ENCODE results near the gene SESTD1.

SESTD1 gene

GRCh38 chr2:179170901-179171300 is 93.7 kb downstream of the SESTD1 start:
- Mint-ChIP-seq H3K27ac (no peak overlapping the region), H3K9me3 (no peaks in the 10 kb centered on the region), H3K4me1 (no peaks in the 10 kb centered on the region), H3K4me3 (no peak overlapping the region), H3K36me3 (peaks cover 15% of the 10 kb centered on the region), H3K27me3 (no peaks in the 10 kb centered on the region)
- DNase-seq: no peak
- CTCF ChIA-PET: no interaction called here

- no peak for DNase-seq
- Mint-ChIP-seq H3K27ac (no peak overlapping the region), H3K9me3 (no peaks in the 10 kb centered on the region), H3K4me3 (no peak overlapping the region), H3K4me1 (no peaks in the 10 kb centered on the region), H3K36me3 (peaks cover 10% of the 10 kb centered on the region), H3K27me3 (no peaks in the 10 kb centered on the region)
- CTCF ChIA-PET: no interaction called here
These were observed 99.2 kb downstream of the SESTD1 start for GRCh38 chr2:179165356-179166000.

GRCh38 chr2:179141206-179141605 is 123.4 kb downstream of the SESTD1 start:
- Mint-ChIP-seq H3K4me3 (no peak overlapping the region), H3K36me3 (peaks cover 1% of the 10 kb centered on the region), H3K27ac (no peak overlapping the region), H3K27me3 (no peaks in the 10 kb centered on the region), H3K4me1 (no peaks in the 10 kb centered on the region), H3K9me3 (no peaks in the 10 kb centered on the region)
- CTCF ChIA-PET: interaction anchor here (1.3 kb wide), 1 partner anchor 12 kb away, joined by 3 read pairs; no protein-coding TSS in a partner anchor
- DNase-seq: no peak

GRCh38 chr2:179140571-179140970 is 124.1 kb downstream of the SESTD1 start:
- Mint-ChIP-seq H3K4me3 (no peak overlapping the region), H3K27ac (no peak overlapping the region), H3K9me3 (no peaks in the 10 kb centered on the region), H3K4me1 (no peaks in the 10 kb centered on the region), H3K36me3 (peaks cover 1% of the 10 kb centered on the region), H3K27me3 (no peaks in the 10 kb centered on the region)
- DNase-seq: no peak
- CTCF ChIA-PET: no interaction called here

- Mint-ChIP-seq H3K36me3 (no peaks in the 10 kb centered on the region), H3K4me3 (no peak overlapping the region), H3K27ac (no peak overlapping the region), H3K9me3 (no peaks in the 10 kb centered on the region), H3K4me1 (no peaks in the 10 kb centered on the region), H3K27me3 (no peaks in the 10 kb centered on the region)
- DNase-seq: no peak
- CTCF ChIA-PET: no interaction called here
These were observed 125.1 kb downstream of the SESTD1 start for GRCh38 chr2:179139506-179139905.

GRCh38 chr2:179137200-179137759 is 127.4 kb downstream of the SESTD1 start:
- Mint-ChIP-seq H3K36me3 (no peaks in the 10 kb centered on the region), H3K27ac (no peak overlapping the region), H3K4me1 (no peaks in the 10 kb centered on the region), H3K4me3 (no peak overlapping the region), H3K27me3 (no peaks in the 10 kb centered on the region), H3K9me3 (no peaks in the 10 kb centered on the region)
- DNase-seq: no peak
- CTCF ChIA-PET: no interaction called here

GRCh38 chr2:179133016-179133415 is 131.6 kb downstream of the SESTD1 start:
- no peaks in the 10 kb centered on the region for H3K4me1 Mint-ChIP-seq
- CTCF ChIA-PET: interaction anchor here (0.6 kb wide), 1 partner anchor 240 kb away, joined by 3 read pairs; no protein-coding TSS in a partner anchor

GRCh38 chr2:179132076-179132475 is 132.6 kb downstream of the SESTD1 start:
- no peak overlapping the region for H3K27ac Mint-ChIP-seq
- peaks cover 2% of the 10 kb centered on the region for H3K36me3 Mint-ChIP-seq
- no peaks in the 10 kb centered on the region for H3K27me3 Mint-ChIP-seq
- no peaks in the 10 kb centered on the region for H3K9me3 Mint-ChIP-seq
- H3K4me3 Mint-ChIP-seq: no peak overlapping the region
- no peaks in the 10 kb centered on the region for H3K4me1 Mint-ChIP-seq
- DNase-seq: no peak
- CTCF ChIA-PET: interaction anchor here (1.3 kb wide), 1 partner anchor 23 kb away, joined by 3 read pairs; no protein-coding TSS in a partner anchor

More at GRCh38 chr2:179133016-179133415, 131.6 kb downstream of the SESTD1 start:
- Mint-ChIP-seq H3K36me3 (peaks cover 2% of the 10 kb centered on the region), H3K27me3 (no peaks in the 10 kb centered on the region), H3K9me3 (no peaks in the 10 kb centered on the region), H3K27ac (no peak overlapping the region), H3K4me3 (no peak overlapping the region)
- no peak for DNase-seq

GRCh38 chr2:179130560-179130959 is 134.1 kb downstream of the SESTD1 start:
- no peak for DNase-seq
- Mint-ChIP-seq H3K27me3 (no peaks in the 10 kb centered on the region), H3K9me3 (no peaks in the 10 kb centered on the region), H3K36me3 (peaks cover 2% of the 10 kb centered on the region), H3K27ac (no peak overlapping the region), H3K4me3 (no peak overlapping the region), H3K4me1 (no peaks in the 10 kb centered on the region)
- CTCF ChIA-PET: interaction anchor here (0.5 to 2.3 kb wide), 20 partner anchors 8 to 510 kb away, joined by 3 to 53 read pairs (median 7); partner anchors contain the start of gene CCDC141

- CTCF ChIA-PET: interaction anchor here (0.5 to 2.3 kb wide), 40 partner anchors 9 to 682 kb away, joined by 3 to 53 read pairs (median 4); partner anchors contain the start of genes CCDC141 and TTN
These were observed 134.9 kb downstream of the SESTD1 start for GRCh38 chr2:179129574-179130238.

GRCh38 chr2:179125404-179125803 is 139.2 kb downstream of the SESTD1 start:
- CTCF ChIA-PET: interaction anchor here (0.5 kb wide), 1 partner anchor 361 kb away, joined by 3 read pairs; no protein-coding TSS in a partner anchor
- no peaks in the 10 kb centered on the region for H3K27me3 Mint-ChIP-seq

More at GRCh38 chr2:179129574-179130238, 134.9 kb downstream of the SESTD1 start:
- Mint-ChIP-seq H3K36me3 (peaks cover 2% of the 10 kb centered on the region), H3K27me3 (no peaks in the 10 kb centered on the region), H3K9me3 (no peaks in the 10 kb centered on the region), H3K4me3 (no peak overlapping the region), H3K27ac (no peak overlapping the region), H3K4me1 (no peaks in the 10 kb centered on the region)
- DNase-seq: peak; percentile 39

GRCh38 chr2:179124282-179124681 is 140.3 kb downstream of the SESTD1 start:
- DNase-seq: no peak
- H3K4me3 Mint-ChIP-seq: no peak overlapping the region
- CTCF ChIA-PET: interaction anchor here (1.4 kb wide), 1 partner anchor 234 kb away, joined by 4 read pairs; no protein-coding TSS in a partner anchor
- H3K9me3 Mint-ChIP-seq: no peaks in the 10 kb centered on the region
- no peaks in the 10 kb centered on the region for H3K27me3 Mint-ChIP-seq
- H3K27ac Mint-ChIP-seq: no peak overlapping the region
- H3K4me1 Mint-ChIP-seq: peaks cover 10% of the 10 kb centered on the region
- H3K36me3 Mint-ChIP-seq: peaks cover 13% of the 10 kb centered on the region

More at GRCh38 chr2:179125404-179125803, 139.2 kb downstream of the SESTD1 start:
- Mint-ChIP-seq H3K9me3 (no peaks in the 10 kb centered on the region), H3K4me3 (no peak overlapping the region), H3K27ac (no peak overlapping the region), H3K4me1 (peaks cover 8% of the 10 kb centered on the region), H3K36me3 (peaks cover 9% of the 10 kb centered on the region)
- DNase-seq: no peak

GRCh38 chr2:179123272-179123662 is 141.4 kb downstream of the SESTD1 start:
- CTCF ChIA-PET: interaction anchor here (1.0 kb wide), 1 partner anchor 103 kb away, joined by 3 read pairs; no protein-coding TSS in a partner anchor
- Mint-ChIP-seq H3K36me3 (peaks cover 18% of the 10 kb centered on the region), H3K27me3 (no peaks in the 10 kb centered on the region), H3K9me3 (no peaks in the 10 kb centered on the region), H3K4me3 (no peak overlapping the region), H3K4me1 (peaks cover 10% of the 10 kb centered on the region), H3K27ac (no peak overlapping the region)
- DNase-seq: no peak

GRCh38 chr2:179107737-179108136 is 156.9 kb downstream of the SESTD1 start:
- Mint-ChIP-seq H3K4me3 (no peak overlapping the region), H3K36me3 (peaks cover 33% of the 10 kb centered on the region), H3K4me1 (peaks cover 36% of the 10 kb centered on the region), H3K9me3 (no peaks in the 10 kb centered on the region), H3K27me3 (no peaks in the 10 kb centered on the region), H3K27ac (peak overlapping the region; percentile 83)
- CTCF ChIA-PET: interaction anchor here (1.2 kb wide), 1 partner anchor 87 kb away, joined by 4 read pairs; no protein-coding TSS in a partner anchor
- no peak for DNase-seq

Measured in activated naive CD4-positive, alpha-beta T cell treated with anti-CD3 and anti-CD28 coated beads, Interleukin-2, amount 10 ng/mL, durations not matched to agents 7 days and 5 days (primary cell).